GM12878 (cell line): Measurements from ENCODE around the gene CAPN1.

Source experiments
- ATF2 ChIP-seq: IDR thresholded peaks from 2 replicates; pipeline ENCODE4 v1.6.1; 2012; ENCODE audit warnings: low read length, inconsistent platforms
- CEBPB ChIP-seq, 2 experiments: fragments of 150-350 bp in 1 of 2; IDR thresholded peaks; 2 replicates each; pipeline ENCODE4 v1.6.1; 2012 to 2014; ENCODE audit warnings: low read depth in 2 of 2, low read length in 2 of 2, borderline replicate concordance in 1 of 2, inconsistent platforms in 1 of 2
- GABPA ChIP-seq: IDR thresholded peaks from 2 replicates; pipeline ENCODE4 v1.6.1; 2014; ENCODE audit warnings: antibody characterized with exemption, low read depth, mild to moderate bottlenecking, inconsistent platforms
- IRF4 ChIP-seq: IDR thresholded peaks from 2 replicates; pipeline ENCODE4 v1.6.1; 2011; ENCODE audit warnings: low read depth, low read length
- POLR2A ChIP-seq: IDR thresholded peaks from 2 replicates; pipeline ENCODE4 v1.6.1; 2011; ENCODE audit warnings: low read depth, mild to moderate bottlenecking, low read length
- POLR2AphosphoS5 ChIP-seq: IDR thresholded peaks from 2 replicates; pipeline ENCODE4 v1.6.1; 2011; ENCODE audit warnings: mild to moderate bottlenecking, low read length, inconsistent platforms
- SIN3A ChIP-seq: IDR thresholded peaks from 2 replicates; pipeline ENCODE4 v1.6.1; 2012; ENCODE audit warnings: low read depth, low read length, improper control_type of control experiment
- SRF ChIP-seq, 2 experiments: IDR thresholded peaks; 2 replicates each; pipeline ENCODE4 v1.6.1; 2011; ENCODE audit warnings: low read depth in 2 of 2, low read length in 2 of 2, mild to moderate bottlenecking in 1 of 2, moderate library complexity in 1 of 2

GRCh38 chr11:65185171-65185570 is 3.4 kb downstream of the CAPN1 start:
- TF ChIP-seq CEBPB (IDR thresholded peaks at IDR 0.05; ENCODE audit: borderline replicate concordance in 1 of 2, low read depth in 2 of 2, low read length in 2 of 2) (no peak), POLR2A (no peak), SRF (IDR thresholded peaks at IDR 0.05; ENCODE audit: low read depth in 2 of 2, low read length in 2 of 2) (no peak), GABPA (no peak), IRF4 (no peak), SIN3A (no peak), POLR2AphosphoS5 (no peak), ATF2 (no peak)
